ENCODE results near the gene ATP1A2. TPM values are rescaled to one million over a fixed set of nuclear protein-coding genes. Genes with fewer than 3 reads are reported as not detected.
"Not testable (repeated sequence)": the region's sequence is repeated elsewhere in the genome, so short reads cannot be mapped to it uniquely, and the experiment has no call there.

The ATP1A2 gene
- total RNA-seq, 2 experiments from 2014 or later, result not detected

- Mint-ChIP-seq H3K4me3 (no peak overlapping the region), H3K9me3 (no peaks in the 10 kb centered on the region), H3K27ac (no peak overlapping the region), H3K36me3 (no peaks in the 10 kb centered on the region), H3K4me1 (no peaks in the 10 kb centered on the region), H3K27me3 (no peaks in the 10 kb centered on the region)
- DNase-seq, result no peak
Measured at GRCh38 chr1:160121388-160121787, 5.8 kb downstream of the ATP1A2 start.

GRCh38 chr1:160122978-160123495, 7.5 kb downstream of the ATP1A2 start:
- Mint-ChIP-seq H3K27me3 (no peaks in the 10 kb centered on the region), H3K27ac (no peak overlapping the region), H3K9me3 (no peaks in the 10 kb centered on the region), H3K4me3 (no peak overlapping the region), H3K36me3 (no peaks in the 10 kb centered on the region), H3K4me1 (no peaks in the 10 kb centered on the region)
- DNase-seq, result no peak

GRCh38 chr1:160123726-160124125, 8.2 kb downstream of the ATP1A2 start:
- Mint-ChIP-seq H3K4me1 (no peaks in the 10 kb centered on the region), H3K4me3 (no peak overlapping the region), H3K27ac (no peak overlapping the region), H3K9me3 (no peaks in the 10 kb centered on the region), H3K36me3 (no peaks in the 10 kb centered on the region), H3K27me3 (no peaks in the 10 kb centered on the region)
- no peak for DNase-seq

GRCh38 chr1:160124705-160125478, 9.3 kb downstream of the ATP1A2 start:
- H3K9me3 Mint-ChIP-seq, result no peaks in the 10 kb centered on the region
- H3K36me3 Mint-ChIP-seq, result no peaks in the 10 kb centered on the region
- no peak overlapping the region for H3K4me3 Mint-ChIP-seq
- no peak for DNase-seq
- no peak overlapping the region for H3K27ac Mint-ChIP-seq
- H3K4me1 Mint-ChIP-seq, result no peaks in the 10 kb centered on the region
- H3K27me3 Mint-ChIP-seq, result no peaks in the 10 kb centered on the region

GRCh38 chr1:160125746-160126145, 10.2 kb downstream of the ATP1A2 start:
- H3K36me3 Mint-ChIP-seq, result no peaks in the 10 kb centered on the region
- no peak overlapping the region for H3K27ac Mint-ChIP-seq
- H3K4me3 Mint-ChIP-seq, result no peak overlapping the region
- no peaks in the 10 kb centered on the region for H3K4me1 Mint-ChIP-seq
- H3K27me3 Mint-ChIP-seq, result no peaks in the 10 kb centered on the region
- H3K9me3 Mint-ChIP-seq, result no peaks in the 10 kb centered on the region
- DNase-seq, result no peak

- H3K4me1 Mint-ChIP-seq, DNase-seq, H3K36me3 Mint-ChIP-seq, H3K27ac Mint-ChIP-seq, H3K4me3 Mint-ChIP-seq, H3K27me3 Mint-ChIP-seq, H3K9me3 Mint-ChIP-seq: not testable (repeated sequence)
Measured at GRCh38 chr1:160126342-160126741, 10.8 kb downstream of the ATP1A2 start.

- Mint-ChIP-seq H3K27ac (no peak overlapping the region), H3K4me1 (no peaks in the 10 kb centered on the region), H3K36me3 (no peaks in the 10 kb centered on the region), H3K9me3 (no peaks in the 10 kb centered on the region), H3K4me3 (no peak overlapping the region), H3K27me3 (no peaks in the 10 kb centered on the region)
- no peak for DNase-seq
Measured at GRCh38 chr1:160127381-160127780, 11.8 kb downstream of the ATP1A2 start.

GRCh38 chr1:160127865-160128523, 12.4 kb downstream of the ATP1A2 start:
- H3K9me3 Mint-ChIP-seq, result no peaks in the 10 kb centered on the region
- DNase-seq, result no peak
- H3K4me3 Mint-ChIP-seq, result no peak overlapping the region
- H3K27me3 Mint-ChIP-seq, result no peaks in the 10 kb centered on the region
- no peak overlapping the region for H3K27ac Mint-ChIP-seq
- H3K4me1 Mint-ChIP-seq, result no peaks in the 10 kb centered on the region
- no peaks in the 10 kb centered on the region for H3K36me3 Mint-ChIP-seq

GRCh38 chr1:160128636-160129035, 13.1 kb downstream of the ATP1A2 start:
- Mint-ChIP-seq H3K4me3 (no peak overlapping the region), H3K36me3 (no peaks in the 10 kb centered on the region), H3K27me3 (no peaks in the 10 kb centered on the region), H3K9me3 (no peaks in the 10 kb centered on the region), H3K27ac (no peak overlapping the region), H3K4me1 (no peaks in the 10 kb centered on the region)
- DNase-seq, result no peak

GRCh38 chr1:160129046-160129445, 13.5 kb downstream of the ATP1A2 start:
- Mint-ChIP-seq H3K4me1 (no peaks in the 10 kb centered on the region), H3K36me3 (no peaks in the 10 kb centered on the region), H3K27me3 (no peaks in the 10 kb centered on the region), H3K27ac (no peak overlapping the region), H3K4me3 (no peak overlapping the region), H3K9me3 (no peaks in the 10 kb centered on the region)
- no peak for DNase-seq

- Mint-ChIP-seq H3K36me3 (no peaks in the 10 kb centered on the region), H3K4me1 (no peaks in the 10 kb centered on the region), H3K27ac (no peak overlapping the region), H3K27me3 (no peaks in the 10 kb centered on the region), H3K9me3 (no peaks in the 10 kb centered on the region), H3K4me3 (no peak overlapping the region)
- DNase-seq, result no peak
Measured at GRCh38 chr1:160129558-160129957, 14.0 kb downstream of the ATP1A2 start.

GRCh38 chr1:160129966-160130365, 14.4 kb downstream of the ATP1A2 start:
- no peak overlapping the region for H3K4me3 Mint-ChIP-seq
- no peaks in the 10 kb centered on the region for H3K4me1 Mint-ChIP-seq
- no peaks in the 10 kb centered on the region for H3K27me3 Mint-ChIP-seq
- no peak for DNase-seq
- no peaks in the 10 kb centered on the region for H3K36me3 Mint-ChIP-seq
- no peaks in the 10 kb centered on the region for H3K9me3 Mint-ChIP-seq
- H3K27ac Mint-ChIP-seq, result no peak overlapping the region

- H3K4me1 Mint-ChIP-seq, result no peaks in the 10 kb centered on the region
- H3K36me3 Mint-ChIP-seq, result no peaks in the 10 kb centered on the region
- no peak overlapping the region for H3K4me3 Mint-ChIP-seq
- no peak for DNase-seq
- no peaks in the 10 kb centered on the region for H3K27me3 Mint-ChIP-seq
- no peak overlapping the region for H3K27ac Mint-ChIP-seq
- no peaks in the 10 kb centered on the region for H3K9me3 Mint-ChIP-seq
Measured at GRCh38 chr1:160130486-160130885, 14.9 kb downstream of the ATP1A2 start.

- Mint-ChIP-seq H3K9me3 (no peaks in the 10 kb centered on the region), H3K27me3 (no peaks in the 10 kb centered on the region), H3K27ac (no peak overlapping the region), H3K4me1 (no peaks in the 10 kb centered on the region), H3K4me3 (no peak overlapping the region), H3K36me3 (no peaks in the 10 kb centered on the region)
- no peak for DNase-seq
Measured at GRCh38 chr1:160130939-160131338, 15.4 kb downstream of the ATP1A2 start.

- H3K36me3 Mint-ChIP-seq, result no peaks in the 10 kb centered on the region
- H3K4me3 Mint-ChIP-seq, result no peak overlapping the region
- no peak for DNase-seq
- H3K27ac Mint-ChIP-seq, result no peak overlapping the region
- no peaks in the 10 kb centered on the region for H3K27me3 Mint-ChIP-seq
- H3K4me1 Mint-ChIP-seq, result no peaks in the 10 kb centered on the region
- no peaks in the 10 kb centered on the region for H3K9me3 Mint-ChIP-seq
Measured at GRCh38 chr1:160131803-160132565, 16.4 kb downstream of the ATP1A2 start.

All from activated naive CD8-positive, alpha-beta T cell treated with anti-CD3 and anti-CD28 coated beads for 36 hours (primary cell).